CD4-positive, alpha-beta T cell (primary cell): ENCODE results near the gene PRKCB. TPM values are rescaled to one million over a fixed set of nuclear protein-coding genes. Genes with fewer than 3 reads are reported as not detected.

Source experiments
- ATAC-seq: fragments of 200-7000 bp; cut with Tn5 transposase; one replicate; pipeline ENCODE4 v1.10.0; 2022; ENCODE audit warnings: mild to moderate bottlenecking; ENCODE audit not compliant: poor library complexity
- CTCF ChIA-PET: fragments of 350-600 bp; sonication (Branson Sonifier 250); formaldehyde crosslinking; loops from one replicate; lab custom pipeline; 2021; ENCODE audit warnings: antibody characterized with exemption, inconsistent platforms; lab: Charles Lee
- POLR2A ChIA-PET: fragments of 350-600 bp; sonication (Branson Sonifier 250); formaldehyde crosslinking; loops from one replicate; lab custom pipeline; 2021; ENCODE audit warnings: antibody characterized with exemption, inconsistent platforms; lab: Charles Lee
- DNase-seq, 14 experiments: peaks; one replicate each; pipeline ENCODE4 v3.0.0-alpha.2; 2013 to 2020; ENCODE audit warnings: mixed read lengths in 2 of 14
- H3K27ac ChIP-seq, 2 donors: one replicate each; pipeline versions ENCODE4 v1.5.1 to v1.7.0; 2013; ENCODE audit warnings: low read length in 2 of 2, low read depth in 1 of 2, mild to moderate bottlenecking in 1 of 2
- H3K27me3 ChIP-seq, 2 experiments: 1 replicate in 1 of 2; 2 replicates in 1 of 2; pipeline versions ENCODE4 v1.6.1 to v1.7.0; 2013; ENCODE audit warnings: low read length in 2 of 2, control low read depth in 1 of 2, mild to moderate bottlenecking in 1 of 2, moderate library complexity in 1 of 2; ENCODE audit not compliant: insufficient read depth in 2 of 2, control insufficient read depth in 1 of 2
- H3K36me3 ChIP-seq: one replicate; pipeline ENCODE4 v1.6.1; 2013; ENCODE audit warnings: low read length, control low read depth; ENCODE audit not compliant: insufficient read depth
- H3K4me1 ChIP-seq: one replicate; pipeline ENCODE4 v1.6.1; 2013; ENCODE audit warnings: low read length, control low read depth; ENCODE audit not compliant: insufficient read depth
- H3K4me3 ChIP-seq: one replicate; pipeline ENCODE4 v1.5.1; 2013; ENCODE audit warnings: mild to moderate bottlenecking, low read length, moderate library complexity
- H3K9me3 ChIP-seq, 2 experiments: 1 replicate in 1 of 2; 2 replicates in 1 of 2; pipeline versions ENCODE4 v1.6.1 to v1.7.0; 2013; ENCODE audit warnings: low read length in 2 of 2, mild to moderate bottlenecking in 2 of 2, control low read depth in 1 of 2, moderate library complexity in 1 of 2; ENCODE audit not compliant: control insufficient read depth in 1 of 2, insufficient read depth in 1 of 2
- H3K27ac Mint-ChIP-seq: one replicate; pipeline ENCODE4 v1.8.0; 2020; ENCODE audit warnings: mixed read lengths
- H3K27me3 Mint-ChIP-seq: one replicate; pipeline ENCODE4 v1.8.0; 2021; ENCODE audit warnings: mixed read lengths
- H3K36me3 Mint-ChIP-seq: one replicate; pipeline ENCODE4 v1.8.0; 2021; ENCODE audit warnings: low read depth, mixed read lengths
- H3K4me1 Mint-ChIP-seq: one replicate; pipeline ENCODE4 v1.8.0; 2021; ENCODE audit warnings: low read depth, mixed read lengths
- H3K4me3 Mint-ChIP-seq: one replicate; pipeline ENCODE4 v1.8.0; 2020; ENCODE audit warnings: mild to moderate bottlenecking, mixed read lengths
- H3K9me3 Mint-ChIP-seq: one replicate; pipeline ENCODE4 v1.8.0; 2020; ENCODE audit warnings: mixed read lengths
- intact Hi-C, 2 experiments: fragments of 100-400 bp; cut with DNase I in 1 of 2; cut with micrococcal nuclease in 1 of 2; formaldehyde crosslinking; loops; one replicate each; pipeline versions ENCODE4 v1.15.1 to v1.9.0; 2023 to 2025; cut with DNase I, micrococcal nuclease
- total RNA-seq, 174 experiments: library from RNA in 2 of 174; stranded (reverse) in 2 of 174; gene quantifications; one replicate each; pipeline ENCODE4 v1.2.3 and lab custom pipeline; 2021 to 2026
- TF ChIP-seq, protein P1 (sequence below): fragments of 200-600 bp; IDR thresholded peaks from one replicate; pipeline ENCODE4 v1.8.0; 2022; ENCODE audit warnings: antibody characterized with exemption, mild to moderate bottlenecking

PRKCB gene
- total RNA-seq, 2 experiments from 2014 or later: 64.7 TPM

DNA sequence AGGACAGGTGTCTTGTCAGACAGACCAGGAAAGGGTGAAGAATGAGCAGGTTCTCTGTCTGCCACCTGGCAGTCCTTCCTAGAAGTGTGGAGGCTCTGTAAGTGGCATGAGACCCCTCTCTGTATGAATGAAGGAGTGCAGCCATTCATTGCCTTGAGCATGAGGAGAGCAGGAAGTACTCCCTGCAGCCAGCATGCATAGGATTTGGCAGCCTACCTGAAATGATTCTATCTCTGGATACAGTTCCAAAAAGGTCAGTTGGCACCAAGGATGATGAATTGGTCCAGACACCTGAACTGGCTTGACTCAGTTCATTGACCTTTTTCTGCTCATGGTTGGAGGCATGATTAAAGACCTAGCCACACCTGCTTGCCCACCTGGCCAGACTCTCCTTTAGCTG lies 163.0 kb downstream of the PRKCB start:
- Mint-ChIP-seq H3K27me3 (no peaks in the 10 kb centered on the region), H3K4me3 (no peak overlapping the region), H3K27ac (no peak overlapping the region), H3K36me3 (peaks cover 17% of the 10 kb centered on the region), H3K9me3 (no peaks in the 10 kb centered on the region), H3K4me1 (peaks cover 27% of the 10 kb centered on the region)
- intact Hi-C loops: no loop called here
- no peak for DNase-seq
- CTCF ChIA-PET: interaction anchor here (0.6 kb wide), 1 partner anchor 1580 kb away, joined by 3 read pairs; no protein-coding TSS in a partner anchor
- ATAC-seq: no peak
- H3K4me1 ChIP-seq: no peaks in the 10 kb centered on the region
- no peak overlapping the region for H3K27ac ChIP-seq
- POLR2A ChIA-PET: interaction anchor here (0.9 kb wide), 1 partner anchor 118 kb away, joined by 3 read pairs; no protein-coding TSS in a partner anchor
- H3K9me3 ChIP-seq: no peaks in the 10 kb centered on the region
- TF ChIP-seq, protein P1, sequence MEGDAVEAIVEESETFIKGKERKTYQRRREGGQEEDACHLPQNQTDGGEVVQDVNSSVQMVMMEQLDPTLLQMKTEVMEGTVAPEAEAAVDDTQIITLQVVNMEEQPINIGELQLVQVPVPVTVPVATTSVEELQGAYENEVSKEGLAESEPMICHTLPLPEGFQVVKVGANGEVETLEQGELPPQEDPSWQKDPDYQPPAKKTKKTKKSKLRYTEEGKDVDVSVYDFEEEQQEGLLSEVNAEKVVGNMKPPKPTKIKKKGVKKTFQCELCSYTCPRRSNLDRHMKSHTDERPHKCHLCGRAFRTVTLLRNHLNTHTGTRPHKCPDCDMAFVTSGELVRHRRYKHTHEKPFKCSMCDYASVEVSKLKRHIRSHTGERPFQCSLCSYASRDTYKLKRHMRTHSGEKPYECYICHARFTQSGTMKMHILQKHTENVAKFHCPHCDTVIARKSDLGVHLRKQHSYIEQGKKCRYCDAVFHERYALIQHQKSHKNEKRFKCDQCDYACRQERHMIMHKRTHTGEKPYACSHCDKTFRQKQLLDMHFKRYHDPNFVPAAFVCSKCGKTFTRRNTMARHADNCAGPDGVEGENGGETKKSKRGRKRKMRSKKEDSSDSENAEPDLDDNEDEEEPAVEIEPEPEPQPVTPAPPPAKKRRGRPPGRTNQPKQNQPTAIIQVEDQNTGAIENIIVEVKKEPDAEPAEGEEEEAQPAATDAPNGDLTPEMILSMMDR: no peak
- H3K27me3 ChIP-seq: no peaks in the 10 kb centered on the region
- H3K4me3 ChIP-seq: no peak overlapping the region
- peaks cover 6% of the 10 kb centered on the region for H3K36me3 ChIP-seq

GRCh38 chr16:23999663-24000062 lies 163.9 kb downstream of the PRKCB start:
- no peaks in the 10 kb centered on the region for H3K4me1 ChIP-seq
- TF ChIP-seq, protein P1: no peak
- CTCF ChIA-PET: interaction anchor here (1.3 kb wide), 1 partner anchor 11 kb away, joined by 3 read pairs; no protein-coding TSS in a partner anchor
- Mint-ChIP-seq H3K27ac (peak overlapping the region; percentile 17), H3K4me3 (no peak overlapping the region), H3K9me3 (no peaks in the 10 kb centered on the region), H3K27me3 (no peaks in the 10 kb centered on the region), H3K36me3 (peaks cover 13% of the 10 kb centered on the region), H3K4me1 (peaks cover 27% of the 10 kb centered on the region)
- DNase-seq: no peak
- peaks cover 6% of the 10 kb centered on the region for H3K36me3 ChIP-seq
- H3K4me3 ChIP-seq: no peak overlapping the region
- H3K27me3 ChIP-seq: no peaks in the 10 kb centered on the region
- ATAC-seq: no peak
- no peak overlapping the region for H3K27ac ChIP-seq
- POLR2A ChIA-PET: interaction anchor here (0.9 kb wide), 1 partner anchor 119 kb away, joined by 3 read pairs; no protein-coding TSS in a partner anchor
- intact Hi-C loops: loop anchor here in 1 of 2 experiments (10.0 kb wide), 1 partner anchor 45 kb away; no protein-coding TSS in a partner anchor
- H3K9me3 ChIP-seq: no peaks in the 10 kb centered on the region

GRCh38 chr16:24001710-24002109 lies 165.9 kb downstream of the PRKCB start:
- no peak overlapping the region for H3K4me3 Mint-ChIP-seq
- intact Hi-C loops: loop anchor here in 1 of 2 experiments (10.0 kb wide), 1 partner anchor 47 kb away; no protein-coding TSS in a partner anchor
- H3K4me1 Mint-ChIP-seq: peaks cover 41% of the 10 kb centered on the region
- no peak for DNase-seq
- peaks cover 13% of the 10 kb centered on the region for H3K36me3 Mint-ChIP-seq
- ATAC-seq: no peak
- H3K36me3 ChIP-seq: peaks cover 10% of the 10 kb centered on the region
- H3K27ac ChIP-seq: no peak overlapping the region
- H3K4me1 ChIP-seq: peaks cover 11% of the 10 kb centered on the region
- H3K27me3 Mint-ChIP-seq: no peaks in the 10 kb centered on the region
- CTCF ChIA-PET: interaction anchor here (1.3 kb wide), 1 partner anchor 199 kb away, joined by 5 read pairs; no protein-coding TSS in a partner anchor
- H3K27me3 ChIP-seq: no peaks in the 10 kb centered on the region
- no peaks in the 10 kb centered on the region for H3K9me3 ChIP-seq
- no peaks in the 10 kb centered on the region for H3K9me3 Mint-ChIP-seq
- POLR2A ChIA-PET: no interaction called here
- H3K27ac Mint-ChIP-seq: no peak overlapping the region
- no peak overlapping the region for H3K4me3 ChIP-seq
- TF ChIP-seq, protein P1: no peak
